WTC11 (cell line): ENCODE data around the gene TSPAN31. TPM values are rescaled to one million over a fixed set of nuclear protein-coding genes. Genes with fewer than 3 reads are reported as not detected.
A peak's percentile ranks its signal among the peaks of the same experiment; 100 is the strongest.

Experiments used
- ATAC-seq: fragments of 200-7000 bp; cut with Tn5 transposase; 2 replicates; pipeline ENCODE4 v1.10.0; 2021; ENCODE audit warnings: mild to moderate bottlenecking, moderate library complexity
- CTCF ChIA-PET: fragments of 300-600 bp; sonication (Branson Sonifier 250); formaldehyde crosslinking; loops from one replicate; lab custom pipeline; 2021; ENCODE audit warnings: antibody characterized with exemption; lab: Charles Lee
- POLR2A ChIA-PET: fragments of 350-600 bp; sonication (Branson Sonifier 250); formaldehyde crosslinking; loops from one replicate; lab custom pipeline; 2021; ENCODE audit warnings: antibody characterized with exemption; lab: Charles Lee
- DNase-seq: peaks from one replicate; pipeline ENCODE4 v3.0.0; 2021; ENCODE audit warnings: low spot score
- H3K27ac Mint-ChIP-seq: 2 replicates; pipeline ENCODE4 v1.8.0; 2021; ENCODE audit warnings: mixed read lengths
- H3K27me3 Mint-ChIP-seq: 2 replicates; pipeline ENCODE4 v1.8.0; 2021; ENCODE audit warnings: low read depth, mild to moderate bottlenecking, moderate library complexity, mixed read lengths
- H3K36me3 Mint-ChIP-seq: 2 replicates; pipeline ENCODE4 v1.8.0; 2021; ENCODE audit warnings: mixed read lengths
- H3K4me1 Mint-ChIP-seq: 2 replicates; pipeline ENCODE4 v1.8.0; 2022; ENCODE audit warnings: mixed read lengths
- H3K4me3 Mint-ChIP-seq: 2 replicates; pipeline ENCODE4 v1.8.0; 2021; ENCODE audit warnings: mild to moderate bottlenecking, moderate library complexity, mixed read lengths
- H3K9me3 Mint-ChIP-seq: 2 replicates; pipeline ENCODE4 v1.8.0; 2021; ENCODE audit warnings: mixed read lengths
- EMX1 ChIP-seq: fragments of 250-450 bp; sonication (Bioruptor Pico); IDR thresholded peaks from 2 replicates; pipeline ENCODE4 v1.8.0; 2021; ENCODE audit warnings: mild to moderate bottlenecking
- ESRRA ChIP-seq: sonication (generic); formaldehyde crosslinking; IDR thresholded peaks from 2 replicates; pipeline ENCODE4 v1.8.1; 2022; ENCODE audit warnings: mild to moderate bottlenecking, missing genetic modification reagents, borderline replicate concordance
- ETV6 ChIP-seq: sonication (generic); formaldehyde crosslinking; IDR thresholded peaks from 2 replicates; pipeline ENCODE4 v1.8.1; 2022; ENCODE audit warnings: mild to moderate bottlenecking, missing genetic modification reagents
- FOXK1 ChIP-seq: sonication (generic); formaldehyde crosslinking; IDR thresholded peaks from 2 replicates; pipeline ENCODE4 v1.8.0; 2022; ENCODE audit warnings: mild to moderate bottlenecking, moderate library complexity, missing genetic modification reagents
- FOXP1 ChIP-seq: sonication (generic); formaldehyde crosslinking; IDR thresholded peaks from 2 replicates; pipeline ENCODE4 v1.8.0; 2022; ENCODE audit warnings: missing genetic modification reagents, mild to moderate bottlenecking, moderate library complexity, borderline replicate concordance
- GTF2I ChIP-seq: fragments of 250-450 bp; sonication (Bioruptor Pico); conservative IDR thresholded peaks from 2 replicates; pipeline ENCODE4 v1.4.0; 2021; ENCODE audit warnings: mild to moderate bottlenecking
- IRF2 ChIP-seq: sonication (generic); formaldehyde crosslinking; IDR thresholded peaks from 2 replicates; pipeline ENCODE4 v1.8.0; 2022; ENCODE audit warnings: low read depth, missing genetic modification reagents, borderline replicate concordance
- KAT7 ChIP-seq: sonication (generic); formaldehyde crosslinking; IDR thresholded peaks from 2 replicates; pipeline ENCODE4 v1.8.1; 2023; ENCODE audit warnings: missing genetic modification reagents, mild to moderate bottlenecking, borderline replicate concordance
- NFYB ChIP-seq: sonication (generic); formaldehyde crosslinking; conservative IDR thresholded peaks from 2 replicates; pipeline ENCODE4 v1.8.0; 2022; ENCODE audit warnings: low read depth, missing genetic modification reagents
- PREB ChIP-seq: sonication (generic); formaldehyde crosslinking; IDR thresholded peaks from 2 replicates; pipeline ENCODE4 v1.8.1; 2022; ENCODE audit warnings: mild to moderate bottlenecking, missing genetic modification reagents, moderate library complexity, borderline replicate concordance
- SMAD3 ChIP-seq: sonication (generic); formaldehyde crosslinking; IDR thresholded peaks from 2 replicates; pipeline ENCODE4 v1.8.0; 2022; ENCODE audit warnings: missing genetic modification reagents, mild to moderate bottlenecking, borderline replicate concordance
- ZBTB21 ChIP-seq: sonication (generic); formaldehyde crosslinking; IDR thresholded peaks from 2 replicates; pipeline ENCODE4 v1.8.1; 2023; ENCODE audit warnings: mild to moderate bottlenecking, missing genetic modification reagents, borderline replicate concordance
- ZNF317 ChIP-seq: sonication (generic); formaldehyde crosslinking; IDR thresholded peaks from 2 replicates; pipeline ENCODE4 v1.8.1; 2023; ENCODE audit warnings: low read depth, mild to moderate bottlenecking, moderate library complexity, missing genetic modification reagents, borderline replicate concordance
- ZNF671 ChIP-seq: fragments of 250-450 bp; sonication (Bioruptor Pico); IDR thresholded peaks from 2 replicates; pipeline ENCODE4 v1.8.0; 2021; ENCODE audit warnings: mild to moderate bottlenecking
- total RNA-seq: library from RNA; stranded (reverse); gene quantifications from 3 replicates; pipeline ENCODE4 v1.2.3, GENCODE V29; 2021
- TF ChIP-seq, protein P1 (sequence below): fragments of 250-450 bp; sonication (Bioruptor Pico); IDR thresholded peaks from 2 replicates; pipeline ENCODE4 v2.1.2; 2022; ENCODE audit warnings: mild to moderate bottlenecking, moderate library complexity
- TF ChIP-seq, protein P2 (sequence below): sonication (generic); formaldehyde crosslinking; IDR thresholded peaks from 2 replicates; pipeline ENCODE4 v1.8.0; 2023; ENCODE audit warnings: missing genetic modification reagents
- TF ChIP-seq, protein P3 (sequence below): sonication (generic); formaldehyde crosslinking; IDR thresholded peaks from 2 replicates; pipeline ENCODE4 v1.8.1; 2022; ENCODE audit warnings: low read depth, missing genetic modification reagents, borderline replicate concordance
- TF ChIP-seq, protein P4 (sequence below): fragments of 250-450 bp; sonication (Bioruptor Pico); IDR thresholded peaks from 2 replicates; pipeline ENCODE4 v1.9.0; 2021; ENCODE audit warnings: mild to moderate bottlenecking, borderline replicate concordance
- TF ChIP-seq, protein P5 (sequence below): sonication (generic); formaldehyde crosslinking; conservative IDR thresholded peaks from 2 replicates; pipeline ENCODE4 v1.8.1; 2022; ENCODE audit warnings: mild to moderate bottlenecking, missing genetic modification reagents
- TF ChIP-seq, protein P6 (sequence below): fragments of 250-450 bp; sonication (Bioruptor Pico); IDR thresholded peaks from 2 replicates; pipeline ENCODE4 v1.9.0; 2021; ENCODE audit warnings: mild to moderate bottlenecking
- TF ChIP-seq, protein P7 (sequence below): fragments of 250-450 bp; sonication (Bioruptor Pico); IDR thresholded peaks from 2 replicates; pipeline ENCODE4 v1.8.0; 2021; ENCODE audit warnings: mild to moderate bottlenecking

The TSPAN31 gene
- total RNA-seq, 1 experiment from 2014 or later = 9.9 TPM

DNA sequence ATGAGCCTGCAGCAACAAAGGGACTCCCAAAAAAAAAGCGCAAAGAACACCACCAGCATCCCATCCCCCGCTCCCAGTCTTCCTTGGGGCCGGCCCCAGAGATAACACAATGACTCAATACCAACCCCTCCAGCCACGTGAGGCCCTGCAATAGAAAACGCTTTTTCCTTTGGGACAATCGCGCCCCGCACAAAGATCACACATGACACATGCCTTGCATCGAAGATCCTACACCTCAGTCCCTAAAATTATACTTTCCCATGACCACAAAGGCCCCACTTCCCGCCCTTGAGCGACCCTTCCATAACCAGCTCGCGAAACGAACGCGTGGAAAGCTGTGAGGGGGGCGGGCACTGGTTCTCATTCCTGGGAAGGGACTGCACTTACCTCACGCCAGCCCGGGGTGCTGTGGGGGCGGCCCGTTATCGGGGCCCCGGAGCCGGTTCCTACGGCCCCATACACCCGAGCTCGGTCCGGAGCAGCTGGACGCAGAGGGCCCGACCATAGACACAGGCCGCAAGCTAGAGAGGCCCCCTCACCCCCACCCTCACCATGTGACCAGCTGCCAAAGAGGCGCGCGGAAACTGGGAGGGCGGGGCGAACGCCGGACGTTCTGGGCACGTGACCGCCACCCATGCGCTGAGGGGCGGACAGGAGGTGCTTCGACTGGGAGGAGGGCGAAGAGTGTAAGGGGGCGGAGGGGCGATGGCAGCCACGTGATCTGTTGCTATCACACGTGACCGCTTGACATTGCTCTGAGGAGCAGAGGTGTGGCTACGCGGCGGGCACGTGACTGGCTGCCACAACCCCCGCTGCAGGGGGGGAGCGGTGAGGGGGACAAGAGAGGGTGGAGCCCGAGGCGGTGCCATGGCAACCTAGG, 7.2 kb downstream of the TSPAN31 start, which contains the start of gene CDK4 (continued):
- TF ChIP-seq, protein P1, sequence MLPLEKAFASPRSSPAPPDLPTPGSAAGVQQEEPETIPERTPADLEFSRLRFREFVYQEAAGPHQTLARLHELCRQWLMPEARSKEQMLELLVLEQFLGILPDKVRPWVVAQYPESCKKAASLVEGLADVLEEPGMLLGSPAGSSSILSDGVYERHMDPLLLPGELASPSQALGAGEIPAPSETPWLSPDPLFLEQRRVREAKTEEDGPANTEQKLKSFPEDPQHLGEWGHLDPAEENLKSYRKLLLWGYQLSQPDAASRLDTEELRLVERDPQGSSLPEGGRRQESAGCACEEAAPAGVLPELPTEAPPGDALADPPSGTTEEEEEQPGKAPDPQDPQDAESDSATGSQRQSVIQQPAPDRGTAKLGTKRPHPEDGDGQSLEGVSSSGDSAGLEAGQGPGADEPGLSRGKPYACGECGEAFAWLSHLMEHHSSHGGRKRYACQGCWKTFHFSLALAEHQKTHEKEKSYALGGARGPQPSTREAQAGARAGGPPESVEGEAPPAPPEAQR (CRISPR knock-in tag) = no peak
- no peak; the same call in 1 of the 2 replicates for TF ChIP-seq KAT7
- TF ChIP-seq, protein P2, sequence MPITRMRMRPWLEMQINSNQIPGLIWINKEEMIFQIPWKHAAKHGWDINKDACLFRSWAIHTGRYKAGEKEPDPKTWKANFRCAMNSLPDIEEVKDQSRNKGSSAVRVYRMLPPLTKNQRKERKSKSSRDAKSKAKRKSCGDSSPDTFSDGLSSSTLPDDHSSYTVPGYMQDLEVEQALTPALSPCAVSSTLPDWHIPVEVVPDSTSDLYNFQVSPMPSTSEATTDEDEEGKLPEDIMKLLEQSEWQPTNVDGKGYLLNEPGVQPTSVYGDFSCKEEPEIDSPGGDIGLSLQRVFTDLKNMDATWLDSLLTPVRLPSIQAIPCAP (CRISPR knock-in tag) = no peak
- 0 out of 2 replicates have a peak, but pooled peaks have one; percentile 49 for TF ChIP-seq SMAD3 (CRISPR knock-in tag)
- TF ChIP-seq IRF2 (CRISPR knock-in tag) = no peak
- TF ChIP-seq, protein P3, sequence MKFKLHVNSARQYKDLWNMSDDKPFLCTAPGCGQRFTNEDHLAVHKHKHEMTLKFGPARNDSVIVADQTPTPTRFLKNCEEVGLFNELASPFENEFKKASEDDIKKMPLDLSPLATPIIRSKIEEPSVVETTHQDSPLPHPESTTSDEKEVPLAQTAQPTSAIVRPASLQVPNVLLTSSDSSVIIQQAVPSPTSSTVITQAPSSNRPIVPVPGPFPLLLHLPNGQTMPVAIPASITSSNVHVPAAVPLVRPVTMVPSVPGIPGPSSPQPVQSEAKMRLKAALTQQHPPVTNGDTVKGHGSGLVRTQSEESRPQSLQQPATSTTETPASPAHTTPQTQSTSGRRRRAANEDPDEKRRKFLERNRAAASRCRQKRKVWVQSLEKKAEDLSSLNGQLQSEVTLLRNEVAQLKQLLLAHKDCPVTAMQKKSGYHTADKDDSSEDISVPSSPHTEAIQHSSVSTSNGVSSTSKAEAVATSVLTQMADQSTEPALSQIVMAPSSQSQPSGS (CRISPR knock-in tag) = no peak
- TF ChIP-seq FOXK1 (CRISPR knock-in tag) = peak; percentile 98
- TF ChIP-seq ETV6 = peak; percentile 93; the same call in 1 of the 2 replicates
- TF ChIP-seq, protein P4, sequence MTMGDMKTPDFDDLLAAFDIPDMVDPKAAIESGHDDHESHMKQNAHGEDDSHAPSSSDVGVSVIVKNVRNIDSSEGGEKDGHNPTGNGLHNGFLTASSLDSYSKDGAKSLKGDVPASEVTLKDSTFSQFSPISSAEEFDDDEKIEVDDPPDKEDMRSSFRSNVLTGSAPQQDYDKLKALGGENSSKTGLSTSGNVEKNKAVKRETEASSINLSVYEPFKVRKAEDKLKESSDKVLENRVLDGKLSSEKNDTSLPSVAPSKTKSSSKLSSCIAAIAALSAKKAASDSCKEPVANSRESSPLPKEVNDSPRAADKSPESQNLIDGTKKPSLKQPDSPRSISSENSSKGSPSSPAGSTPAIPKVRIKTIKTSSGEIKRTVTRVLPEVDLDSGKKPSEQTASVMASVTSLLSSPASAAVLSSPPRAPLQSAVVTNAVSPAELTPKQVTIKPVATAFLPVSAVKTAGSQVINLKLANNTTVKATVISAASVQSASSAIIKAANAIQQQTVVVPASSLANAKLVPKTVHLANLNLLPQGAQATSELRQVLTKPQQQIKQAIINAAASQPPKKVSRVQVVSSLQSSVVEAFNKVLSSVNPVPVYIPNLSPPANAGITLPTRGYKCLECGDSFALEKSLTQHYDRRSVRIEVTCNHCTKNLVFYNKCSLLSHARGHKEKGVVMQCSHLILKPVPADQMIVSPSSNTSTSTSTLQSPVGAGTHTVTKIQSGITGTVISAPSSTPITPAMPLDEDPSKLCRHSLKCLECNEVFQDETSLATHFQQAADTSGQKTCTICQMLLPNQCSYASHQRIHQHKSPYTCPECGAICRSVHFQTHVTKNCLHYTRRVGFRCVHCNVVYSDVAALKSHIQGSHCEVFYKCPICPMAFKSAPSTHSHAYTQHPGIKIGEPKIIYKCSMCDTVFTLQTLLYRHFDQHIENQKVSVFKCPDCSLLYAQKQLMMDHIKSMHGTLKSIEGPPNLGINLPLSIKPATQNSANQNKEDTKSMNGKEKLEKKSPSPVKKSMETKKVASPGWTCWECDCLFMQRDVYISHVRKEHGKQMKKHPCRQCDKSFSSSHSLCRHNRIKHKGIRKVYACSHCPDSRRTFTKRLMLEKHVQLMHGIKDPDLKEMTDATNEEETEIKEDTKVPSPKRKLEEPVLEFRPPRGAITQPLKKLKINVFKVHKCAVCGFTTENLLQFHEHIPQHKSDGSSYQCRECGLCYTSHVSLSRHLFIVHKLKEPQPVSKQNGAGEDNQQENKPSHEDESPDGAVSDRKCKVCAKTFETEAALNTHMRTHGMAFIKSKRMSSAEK (CRISPR knock-in tag) = no peak
- no peak for TF ChIP-seq ZNF671 (CRISPR knock-in tag)
- TF ChIP-seq, protein P5, sequence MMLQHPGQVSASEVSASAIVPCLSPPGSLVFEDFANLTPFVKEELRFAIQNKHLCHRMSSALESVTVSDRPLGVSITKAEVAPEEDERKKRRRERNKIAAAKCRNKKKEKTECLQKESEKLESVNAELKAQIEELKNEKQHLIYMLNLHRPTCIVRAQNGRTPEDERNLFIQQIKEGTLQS (CRISPR knock-in tag) = no peak
- peak; percentile 84; the same call in 1 of the 2 replicates for TF ChIP-seq FOXP1 (CRISPR knock-in tag)
- TF ChIP-seq ESRRA (CRISPR knock-in tag) = no peak

DNA sequence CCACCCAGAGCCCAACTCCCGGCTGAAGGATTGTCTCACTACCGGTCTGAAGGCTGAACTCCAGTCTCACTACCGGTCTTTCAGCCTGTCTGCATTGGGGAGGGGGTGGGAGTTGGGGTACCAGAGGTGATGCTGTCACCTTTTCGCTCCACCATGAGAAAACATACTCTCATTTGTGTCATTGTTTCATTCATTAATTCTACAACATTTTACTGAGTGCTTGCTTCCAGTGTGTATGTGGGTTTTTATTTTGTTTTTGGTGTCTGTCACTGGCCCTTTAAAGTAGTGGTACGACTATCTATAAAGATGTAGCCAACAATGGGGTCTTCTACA, 7.8 kb downstream of the TSPAN31 start:
- Mint-ChIP-seq H3K36me3 (peaks cover 34% of the 10 kb centered on the region), H3K27ac (peak overlapping the region; percentile 25; the same call in 1 of the 2 replicates), H3K27me3 (peaks cover 43% of the 10 kb centered on the region), H3K4me3 (peak overlapping the region; percentile 89), H3K4me1 (peaks cover 48% of the 10 kb centered on the region), H3K9me3 (no peaks in the 10 kb centered on the region)
- CTCF ChIA-PET = interaction anchor here (0.9 to 1.1 kb wide), 2 partner anchors 27 to 144 kb away, joined by 3 to 5 read pairs; no protein-coding TSS in a partner anchor
- POLR2A ChIA-PET = interaction anchor here (0.8 to 1.1 kb wide), 4 partner anchors 11 to 20 kb away, joined by 3 to 6 read pairs (median 4); partner anchors contain the start of genes EEF1AKMT3 and METTL1
- DNase-seq (no peak), ATAC-seq (no peak)
- TF ChIP-seq, protein P6, sequence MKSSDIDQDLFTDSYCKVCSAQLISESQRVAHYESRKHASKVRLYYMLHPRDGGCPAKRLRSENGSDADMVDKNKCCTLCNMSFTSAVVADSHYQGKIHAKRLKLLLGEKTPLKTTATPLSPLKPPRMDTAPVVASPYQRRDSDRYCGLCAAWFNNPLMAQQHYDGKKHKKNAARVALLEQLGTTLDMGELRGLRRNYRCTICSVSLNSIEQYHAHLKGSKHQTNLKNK = no peak
- TF ChIP-seq, protein P7, sequence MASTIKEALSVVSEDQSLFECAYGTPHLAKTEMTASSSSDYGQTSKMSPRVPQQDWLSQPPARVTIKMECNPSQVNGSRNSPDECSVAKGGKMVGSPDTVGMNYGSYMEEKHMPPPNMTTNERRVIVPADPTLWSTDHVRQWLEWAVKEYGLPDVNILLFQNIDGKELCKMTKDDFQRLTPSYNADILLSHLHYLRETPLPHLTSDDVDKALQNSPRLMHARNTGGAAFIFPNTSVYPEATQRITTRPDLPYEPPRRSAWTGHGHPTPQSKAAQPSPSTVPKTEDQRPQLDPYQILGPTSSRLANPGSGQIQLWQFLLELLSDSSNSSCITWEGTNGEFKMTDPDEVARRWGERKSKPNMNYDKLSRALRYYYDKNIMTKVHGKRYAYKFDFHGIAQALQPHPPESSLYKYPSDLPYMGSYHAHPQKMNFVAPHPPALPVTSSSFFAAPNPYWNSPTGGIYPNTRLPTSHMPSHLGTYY = no peak
- TF ChIP-seq FOXK1 (CRISPR knock-in tag) (no peak), NFYB (no peak), EMX1 (CRISPR knock-in tag) (no peak), GTF2I (CRISPR knock-in tag) (no peak), ZNF317 (no peak), ZBTB21 (CRISPR knock-in tag) (no peak), PREB (CRISPR knock-in tag) (no peak)
- TF ChIP-seq, protein P2 (CRISPR knock-in tag) = no peak
